ENCODE measurements around the gene FAM83D. TPM values are rescaled to one million over a fixed set of nuclear protein-coding genes. Genes with fewer than 3 reads are reported as not detected.
A peak's percentile ranks its signal among the peaks of the same experiment; 100 is the strongest.

Gene FAM83D
- total RNA-seq, 3 donors from 2014 or later = 3.4 to 13.9 (median 13.1) TPM

DNA sequence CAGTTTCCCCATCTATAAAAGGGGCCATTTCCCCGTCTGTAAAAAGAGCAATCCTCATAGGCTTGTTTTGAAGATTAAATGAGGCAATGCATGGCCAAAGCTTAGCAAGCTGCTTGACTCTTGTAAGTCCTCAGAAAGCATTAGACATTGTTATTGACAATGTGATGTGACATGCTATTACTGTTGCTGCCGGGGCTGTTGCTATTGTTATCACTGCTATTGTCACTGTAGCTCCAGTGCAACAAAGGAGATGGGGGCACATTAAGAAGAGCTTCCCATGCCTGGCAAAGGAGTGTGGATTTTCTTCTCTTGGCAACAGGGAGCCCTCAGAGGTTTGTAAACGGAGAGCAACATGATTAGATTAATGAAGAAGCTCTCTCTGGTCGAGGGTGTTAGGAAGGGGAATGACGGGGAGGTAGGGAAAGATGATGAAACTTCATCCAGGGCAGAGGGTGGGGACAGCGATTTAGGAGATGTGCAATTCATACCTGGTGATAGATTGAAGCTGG, 33.1 kb upstream of the FAM83D start:
- ATAC-seq (no peak), DNase-seq (no peak)
- TF ChIP-seq, protein P1, sequence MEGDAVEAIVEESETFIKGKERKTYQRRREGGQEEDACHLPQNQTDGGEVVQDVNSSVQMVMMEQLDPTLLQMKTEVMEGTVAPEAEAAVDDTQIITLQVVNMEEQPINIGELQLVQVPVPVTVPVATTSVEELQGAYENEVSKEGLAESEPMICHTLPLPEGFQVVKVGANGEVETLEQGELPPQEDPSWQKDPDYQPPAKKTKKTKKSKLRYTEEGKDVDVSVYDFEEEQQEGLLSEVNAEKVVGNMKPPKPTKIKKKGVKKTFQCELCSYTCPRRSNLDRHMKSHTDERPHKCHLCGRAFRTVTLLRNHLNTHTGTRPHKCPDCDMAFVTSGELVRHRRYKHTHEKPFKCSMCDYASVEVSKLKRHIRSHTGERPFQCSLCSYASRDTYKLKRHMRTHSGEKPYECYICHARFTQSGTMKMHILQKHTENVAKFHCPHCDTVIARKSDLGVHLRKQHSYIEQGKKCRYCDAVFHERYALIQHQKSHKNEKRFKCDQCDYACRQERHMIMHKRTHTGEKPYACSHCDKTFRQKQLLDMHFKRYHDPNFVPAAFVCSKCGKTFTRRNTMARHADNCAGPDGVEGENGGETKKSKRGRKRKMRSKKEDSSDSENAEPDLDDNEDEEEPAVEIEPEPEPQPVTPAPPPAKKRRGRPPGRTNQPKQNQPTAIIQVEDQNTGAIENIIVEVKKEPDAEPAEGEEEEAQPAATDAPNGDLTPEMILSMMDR (IDR thresholded peaks at IDR 0.05) = no peak
- Histone ChIP-seq H3K4me3 (no peak overlapping the region), H3K9me3 (no peaks in the 10 kb centered on the region), H3K36me3 (ENCODE audit: low read depth) (no peaks in the 10 kb centered on the region), H3K4me1 (ENCODE audit: low read depth) (peaks cover 3% of the 10 kb centered on the region)
- intact Hi-C loops (cut with DNase I, micrococcal nuclease) = loop anchor here in 1 of 2 donors (10.0 kb wide), 1 partner anchor 248 kb away; no protein-coding TSS in a partner anchor

DNA sequence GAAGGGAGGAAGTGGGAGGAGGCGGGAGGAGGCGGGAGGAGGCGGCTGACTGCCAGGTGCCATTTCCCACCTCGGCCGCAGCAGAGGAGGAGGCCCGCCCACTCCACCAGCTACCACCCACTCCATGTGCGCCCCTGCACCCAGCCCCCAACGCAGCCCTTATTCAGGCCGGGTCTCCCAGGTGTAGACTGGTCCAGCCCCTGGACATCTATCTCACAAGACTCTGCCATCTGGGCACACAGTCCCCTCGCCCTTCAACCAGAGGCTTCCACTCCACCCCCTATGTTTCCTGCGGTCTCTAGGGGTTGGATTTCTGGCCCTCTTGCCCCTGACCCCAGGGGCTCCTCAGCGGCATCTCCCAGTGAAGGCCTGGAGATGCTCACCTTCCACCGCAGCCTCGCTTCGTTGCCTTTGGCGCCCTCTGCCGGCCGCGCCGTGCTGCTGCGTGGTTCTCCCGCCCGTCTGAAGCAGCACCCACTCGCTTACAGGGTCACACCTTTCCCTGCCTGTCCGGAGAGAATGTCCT, 32.6 kb upstream of the FAM83D start:
- intact Hi-C loops (cut with DNase I, micrococcal nuclease) = loop anchor here in 1 of 2 donors (10.0 kb wide), 1 partner anchor 249 kb away; no protein-coding TSS in a partner anchor

DNA sequence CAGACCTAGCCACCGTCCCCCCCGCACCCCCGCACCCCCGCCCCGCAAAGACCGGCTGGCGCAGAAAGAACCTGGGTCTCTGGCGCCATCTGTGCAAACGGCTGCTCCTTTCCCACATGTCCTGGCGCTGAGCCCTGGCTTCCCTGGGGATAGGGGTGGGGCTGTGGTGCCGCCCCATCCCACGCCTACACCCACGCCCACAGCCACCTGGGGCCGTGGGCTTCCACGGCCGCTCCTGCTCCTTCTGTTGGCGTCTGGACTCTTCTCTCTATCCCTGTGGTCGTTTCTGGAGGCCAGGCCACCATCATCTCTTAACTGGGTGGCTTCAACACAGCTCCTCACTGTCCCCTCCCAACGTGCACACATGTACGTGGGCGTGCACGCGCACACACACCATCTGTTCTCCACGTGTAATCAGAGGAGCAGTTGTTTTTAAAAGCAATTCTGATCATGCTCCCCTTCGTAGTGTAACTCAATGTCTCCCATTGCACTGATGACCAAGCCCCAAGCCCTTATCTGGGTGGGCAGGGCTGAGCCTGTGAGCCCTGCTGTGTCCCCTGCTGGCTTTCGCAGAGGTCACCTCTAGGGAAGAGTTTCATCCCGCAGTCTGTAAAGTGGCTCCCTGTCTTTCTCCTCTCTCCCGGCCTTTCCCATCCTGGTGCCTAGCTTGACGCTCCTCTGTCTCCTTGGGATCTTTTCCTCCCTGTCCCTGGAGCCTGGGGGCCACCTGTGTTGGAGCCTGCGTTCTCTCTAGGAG, 31.9 kb upstream of the FAM83D start:
- Histone ChIP-seq H3K4me1 (ENCODE audit: low read depth) (peaks cover 3% of the 10 kb centered on the region), H3K36me3 (ENCODE audit: low read depth) (no peaks in the 10 kb centered on the region), H3K9me3 (no peaks in the 10 kb centered on the region), H3K4me3 (no peak overlapping the region)
- ATAC-seq = peak; percentile 63
- intact Hi-C loops (cut with DNase I, micrococcal nuclease) = loop anchor here in 1 of 2 donors (10.0 kb wide), 1 partner anchor 249 kb away; no protein-coding TSS in a partner anchor
- TF ChIP-seq, protein P1 (IDR thresholded peaks at IDR 0.05) = no peak
- no peak for DNase-seq

More for the DNA sequence above, 32.6 kb upstream of the FAM83D start:
- peak; percentile 92 for ATAC-seq
- peaks cover 3% of the 10 kb centered on the region for H3K4me1 ChIP-seq (ENCODE audit: low read depth)
- DNase-seq = peak; percentile 79 to 84 (median 83)
- H3K36me3 ChIP-seq (ENCODE audit: low read depth) = no peaks in the 10 kb centered on the region
- H3K9me3 ChIP-seq = no peaks in the 10 kb centered on the region
- H3K4me3 ChIP-seq = no peak overlapping the region
- TF ChIP-seq, protein P1 (IDR thresholded peaks at IDR 0.05) = peak; percentile 87

DNA sequence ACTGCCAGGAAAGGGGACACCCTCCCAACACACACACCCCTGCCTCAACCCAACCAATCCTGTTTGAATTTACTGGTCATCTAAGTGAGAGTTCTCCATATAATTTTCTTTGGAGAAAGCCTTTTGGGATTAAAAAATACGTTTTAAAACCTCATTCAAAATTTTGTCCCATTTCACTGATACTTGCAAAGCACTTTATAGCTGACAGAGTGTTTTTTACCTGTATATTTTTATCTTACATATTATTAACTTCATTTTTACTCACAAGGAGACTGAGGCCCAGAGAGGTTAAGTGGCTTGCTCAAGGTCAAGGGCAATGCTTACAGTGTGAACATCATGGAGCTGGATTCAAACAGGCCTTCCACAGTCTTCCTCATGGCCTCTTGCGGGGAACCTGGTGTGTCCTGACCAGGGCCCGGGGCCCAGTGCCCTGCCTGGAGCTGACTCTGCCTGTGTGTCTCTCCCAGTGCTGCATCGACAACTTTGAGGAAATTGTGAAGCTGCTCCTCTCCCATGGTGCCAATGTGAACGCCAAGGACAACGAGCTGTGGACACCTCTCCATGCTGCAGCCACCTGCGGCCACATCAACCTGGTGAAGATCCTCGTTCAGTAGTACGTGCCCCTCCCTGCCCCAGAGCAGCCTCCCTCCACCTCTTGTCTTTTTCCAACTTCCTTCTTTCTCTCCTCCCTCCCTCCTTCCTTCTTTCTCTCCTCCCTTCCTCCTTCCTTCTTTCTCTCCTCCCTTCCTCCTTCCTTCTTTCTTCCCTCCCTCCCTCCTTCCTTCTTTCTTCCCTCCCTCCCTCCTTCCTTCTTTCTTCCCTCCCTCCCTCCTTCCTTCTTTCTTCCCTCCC, 30.9 kb upstream of the FAM83D start:
- Histone ChIP-seq H3K36me3 (ENCODE audit: low read depth) (no peaks in the 10 kb centered on the region), H3K9me3 (no peaks in the 10 kb centered on the region), H3K4me1 (ENCODE audit: low read depth) (peaks cover 3% of the 10 kb centered on the region), H3K4me3 (no peak overlapping the region)
- DNase-seq (no peak), ATAC-seq (no peak)
- TF ChIP-seq, protein P1 (IDR thresholded peaks at IDR 0.05) = no peak
- intact Hi-C loops (cut with DNase I, micrococcal nuclease) = loop anchor here in 1 of 2 donors (10.0 kb wide), 1 partner anchor 251 kb away; no protein-coding TSS in a partner anchor

DNA sequence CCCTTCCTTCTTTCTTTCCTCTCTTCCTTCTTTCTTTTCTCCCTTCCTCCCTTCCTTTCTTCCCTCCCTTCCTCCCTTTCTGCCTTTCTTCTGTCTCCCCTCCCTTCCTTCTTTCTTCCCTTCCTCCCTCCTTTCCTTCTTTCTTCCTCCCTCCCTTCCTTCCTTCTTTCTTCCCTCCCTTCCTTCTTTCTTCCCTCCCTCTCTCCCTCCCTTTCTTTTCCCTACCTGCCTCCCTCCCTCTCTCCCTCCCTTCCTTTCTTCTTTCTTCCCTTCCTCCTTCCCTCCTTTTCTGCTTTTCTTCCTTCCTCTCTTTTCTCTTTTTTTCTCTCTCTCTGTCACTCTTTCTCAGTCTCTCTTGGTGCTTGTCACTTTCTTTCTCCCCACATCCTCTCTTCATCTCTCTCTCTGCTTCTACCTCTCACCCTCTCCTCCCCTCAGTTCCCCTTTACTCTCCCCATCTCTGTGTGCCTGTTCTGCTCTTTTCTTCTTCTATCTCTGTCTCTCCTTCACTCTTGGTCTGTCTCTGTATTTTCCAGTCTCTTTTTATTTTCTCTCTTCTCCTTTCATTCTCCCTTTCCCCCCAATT, 30.1 kb upstream of the FAM83D start:
- H3K4me1 ChIP-seq (ENCODE audit: low read depth) = peaks cover 3% of the 10 kb centered on the region

More for the DNA sequence above, 30.1 kb upstream of the FAM83D start:
- Histone ChIP-seq H3K36me3 (ENCODE audit: low read depth) (no peaks in the 10 kb centered on the region), H3K9me3 (no peaks in the 10 kb centered on the region), H3K4me3 (no peak overlapping the region)
- DNase-seq (no peak), ATAC-seq (no peak)
- TF ChIP-seq, protein P1 (IDR thresholded peaks at IDR 0.05) = no peak
- intact Hi-C loops (cut with DNase I, micrococcal nuclease) = loop anchor here in 1 of 2 donors (10.0 kb wide), 1 partner anchor 251 kb away; no protein-coding TSS in a partner anchor
